ENCODE results near the gene GLB1L2.

GLB1L2 gene

GRCh38 chr11:134370526-134371435 lies 39.0 kb downstream of the GLB1L2 start:
- no peak for DNase-seq

- DNase-seq = no peak
These were observed 39.8 kb downstream of the GLB1L2 start for GRCh38 chr11:134371436-134372185.

GRCh38 chr11:134372536-134372935 lies 40.7 kb downstream of the GLB1L2 start:
- no peak for DNase-seq

GRCh38 chr11:134372961-134373360 lies 41.2 kb downstream of the GLB1L2 start:
- no peak for DNase-seq

GRCh38 chr11:134373591-134374052 lies 41.8 kb downstream of the GLB1L2 start:
- no peak for DNase-seq

GRCh38 chr11:134374171-134374570 lies 42.4 kb downstream of the GLB1L2 start:
- no peak for DNase-seq

GRCh38 chr11:134374891-134375550 lies 43.2 kb downstream of the GLB1L2 start:
- no peak for DNase-seq

GRCh38 chr11:134376150-134376921 lies 44.5 kb downstream of the GLB1L2 start:
- no peak for DNase-seq

GRCh38 chr11:134377876-134378275 lies 46.1 kb downstream of the GLB1L2 start:
- no peak for DNase-seq

GRCh38 chr11:134379241-134379640 lies 47.5 kb downstream of the GLB1L2 start:
- no peak for DNase-seq

GRCh38 chr11:134380229-134380628 lies 48.4 kb downstream of the GLB1L2 start:
- DNase-seq = no peak

GRCh38 chr11:134380785-134381184 lies 49.0 kb downstream of the GLB1L2 start:
- no peak for DNase-seq

GRCh38 chr11:134382257-134382656 lies 50.5 kb downstream of the GLB1L2 start:
- no peak for DNase-seq

- DNase-seq = no peak
These were observed 51.0 kb downstream of the GLB1L2 start for GRCh38 chr11:134382830-134383229.

GRCh38 chr11:134383576-134384221 lies 51.9 kb downstream of the GLB1L2 start:
- no peak for DNase-seq

GRCh38 chr11:134384406-134384805 lies 52.6 kb downstream of the GLB1L2 start:
- DNase-seq = no peak

GRCh38 chr11:134385171-134385570 lies 53.4 kb downstream of the GLB1L2 start:
- no peak for DNase-seq

- no peak for DNase-seq
These were observed 54.2 kb downstream of the GLB1L2 start for GRCh38 chr11:134385774-134386565.

GRCh38 chr11:134386945-134387344 lies 55.2 kb downstream of the GLB1L2 start:
- DNase-seq = no peak

GRCh38 chr11:134387501-134387900 lies 55.7 kb downstream of the GLB1L2 start:
- DNase-seq = no peak

- DNase-seq = no peak
These were observed 56.8 kb downstream of the GLB1L2 start for GRCh38 chr11:134388590-134388989.
